ENCODE data around the gene RAPGEF2.

The RAPGEF2 gene

DNA sequence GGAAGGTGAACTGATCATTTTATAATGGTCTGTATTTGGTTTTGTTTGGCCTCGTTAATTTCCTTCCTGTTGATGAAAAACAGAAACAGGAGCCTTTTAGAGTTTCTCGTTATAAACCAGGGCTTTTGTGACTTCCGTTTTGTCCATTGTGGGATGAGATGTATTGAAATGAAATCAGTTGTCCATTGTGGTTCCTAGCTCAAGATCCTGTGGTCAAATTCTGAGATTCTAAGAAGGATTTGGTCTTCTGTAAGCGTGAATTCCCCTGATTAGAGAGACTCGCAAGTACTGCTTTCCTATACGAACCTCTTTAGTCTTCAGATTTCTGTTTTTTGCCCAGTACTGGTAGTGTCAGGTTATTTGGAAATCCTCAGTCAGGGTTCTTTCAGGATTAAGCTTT lies 101.7 kb downstream of the RAPGEF2 start:
- DNase-seq, result no peak

DNA sequence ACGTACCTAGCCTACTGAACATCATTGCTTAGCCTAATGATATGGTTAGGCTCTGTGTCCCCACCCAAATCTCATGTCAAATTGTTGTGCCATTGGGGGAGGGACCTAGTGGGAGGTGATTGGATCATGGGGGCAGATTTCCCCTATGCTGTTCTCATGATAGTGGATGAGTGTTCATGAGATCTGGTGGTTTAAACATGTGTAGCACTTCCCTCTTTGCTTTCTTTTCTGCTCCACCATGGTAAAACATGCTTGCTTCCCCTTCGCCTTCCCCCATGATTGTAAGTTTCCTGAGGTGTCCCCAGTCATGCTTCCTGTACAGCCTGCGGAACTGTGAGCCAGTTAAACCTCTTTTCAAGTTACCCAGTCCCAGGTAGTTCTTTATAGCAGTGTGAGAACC lies 102.6 kb downstream of the RAPGEF2 start:
- no peak for DNase-seq

DNA sequence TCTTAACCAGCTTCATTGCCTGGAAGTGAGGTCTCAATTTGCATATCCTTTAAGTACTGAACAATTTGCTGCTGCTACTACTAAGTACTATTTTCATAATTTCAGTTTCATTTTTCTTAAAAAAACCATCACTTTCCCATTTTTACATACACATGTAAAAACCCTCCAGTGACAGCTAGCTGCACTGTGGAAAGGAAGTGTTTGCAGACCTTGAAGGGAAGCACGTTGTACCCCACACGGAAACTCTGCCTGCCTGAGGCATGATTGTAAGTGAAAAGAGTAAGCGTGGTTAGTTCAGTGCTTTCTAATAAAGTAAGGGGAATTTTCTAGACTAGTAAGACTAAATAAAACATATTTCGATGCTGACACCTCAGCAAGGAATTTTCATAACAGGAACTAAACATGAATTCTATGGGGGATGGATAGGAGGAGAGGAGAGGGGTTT lies 103.6 kb downstream of the RAPGEF2 start:
- DNase-seq, result no peak

DNA sequence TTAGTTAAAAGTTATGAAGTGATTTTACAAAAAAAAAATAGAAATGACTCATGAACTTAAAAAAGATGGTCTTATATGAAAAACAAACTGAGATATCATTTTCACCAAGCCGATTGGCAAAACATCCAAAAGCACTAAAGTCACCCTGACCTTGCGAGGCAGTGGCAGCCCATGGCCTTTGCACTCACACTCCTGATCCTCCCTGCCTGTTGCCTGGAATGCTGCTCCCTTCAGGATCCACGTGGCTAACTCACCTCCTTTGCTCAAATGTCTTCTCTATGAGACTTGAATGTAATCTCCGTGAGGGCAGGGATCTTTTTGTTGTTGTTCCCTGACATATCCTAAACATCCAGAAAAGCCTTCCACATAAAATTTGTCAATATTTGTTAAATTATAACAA lies 106.4 kb downstream of the RAPGEF2 start:
- DNase-seq, result no peak

DNA sequence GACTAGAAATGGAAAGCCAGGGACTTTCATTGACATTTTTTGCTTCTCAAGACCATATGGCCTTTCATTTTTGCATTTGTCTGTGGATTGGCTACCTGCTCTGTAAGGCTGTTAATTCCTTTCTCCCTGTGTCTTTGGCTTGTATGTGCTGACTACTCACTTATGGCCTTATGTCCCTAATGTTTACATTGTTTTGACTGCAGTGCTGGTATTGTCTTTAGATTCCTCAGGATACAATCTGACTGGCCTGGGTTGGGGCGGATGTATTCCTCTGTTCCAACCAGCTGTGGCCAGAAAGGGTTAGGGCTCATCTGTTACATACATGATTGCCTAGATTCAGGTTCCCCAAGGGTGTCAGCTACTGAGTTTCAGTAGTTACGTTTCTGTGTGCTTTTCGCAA lies 108.1 kb downstream of the RAPGEF2 start:
- no peak for DNase-seq

DNA sequence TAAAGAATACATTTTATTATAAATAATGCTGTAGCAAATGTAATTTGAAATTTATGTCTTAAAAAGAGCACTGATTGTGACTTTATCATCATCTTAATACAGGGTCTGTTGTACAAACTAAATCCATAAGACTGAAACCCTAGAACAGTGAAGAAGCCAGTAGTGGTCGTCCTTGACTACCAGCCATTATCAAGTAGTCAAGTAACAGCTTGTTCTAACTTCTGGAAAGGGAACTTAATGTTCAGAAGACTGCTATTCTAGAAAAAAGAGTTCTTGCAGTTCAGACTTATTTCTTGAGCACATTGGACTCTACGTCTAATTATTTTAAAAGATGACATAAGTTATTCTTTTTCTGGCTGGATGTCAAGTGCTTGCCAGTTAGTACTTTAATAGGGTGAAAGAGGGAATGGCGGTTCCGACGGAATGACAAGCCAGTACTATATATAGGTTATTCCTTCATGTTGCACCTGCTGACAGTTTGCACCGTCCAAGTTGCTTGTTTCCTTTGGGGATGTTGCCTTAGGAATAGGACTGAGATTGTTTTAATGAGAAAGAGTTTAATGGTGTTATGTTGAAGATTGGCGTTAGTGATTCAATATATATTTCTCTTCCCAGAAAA lies 109.9 kb downstream of the RAPGEF2 start:
- no peak for DNase-seq

DNA sequence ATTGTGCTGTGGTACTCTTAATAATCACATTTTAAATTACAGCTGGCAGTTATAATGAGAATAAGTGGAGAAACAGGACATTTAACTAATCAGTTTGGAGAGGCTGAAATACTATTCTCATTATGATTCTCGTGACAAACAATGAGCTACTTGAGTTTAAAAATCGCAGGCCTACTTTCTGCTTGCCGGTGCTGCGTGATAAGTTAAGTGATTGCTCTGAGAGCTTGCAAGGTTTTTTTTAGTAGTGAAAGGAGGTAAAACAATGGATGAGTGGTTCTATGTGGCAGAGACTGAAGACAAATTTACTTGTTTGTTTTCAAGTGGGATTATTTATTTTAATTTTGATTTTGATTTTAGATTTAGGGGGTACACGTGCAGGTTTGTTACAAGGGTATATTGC lies 114.0 kb downstream of the RAPGEF2 start:
- DNase-seq, result peak; percentile 65

DNA sequence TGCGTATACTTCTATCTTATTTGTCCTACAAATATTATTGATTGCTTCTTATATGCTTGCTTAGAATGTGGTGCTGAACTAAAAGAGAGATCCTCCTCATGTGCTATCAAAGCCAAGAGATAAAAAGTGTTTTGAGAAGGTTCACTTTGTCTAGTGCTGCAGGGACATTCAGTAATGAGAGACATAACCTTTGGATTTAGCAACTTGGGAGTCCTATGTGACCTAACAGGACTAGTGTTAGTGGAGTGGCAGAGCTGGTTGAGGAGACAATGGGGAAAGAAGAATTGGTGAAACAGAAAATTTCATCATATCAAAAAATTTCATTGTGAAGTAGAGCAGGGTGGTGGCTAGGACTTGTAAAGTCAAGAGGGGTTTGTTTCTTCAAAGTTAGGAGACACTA lies 117.0 kb downstream of the RAPGEF2 start:
- no peak for DNase-seq

DNA sequence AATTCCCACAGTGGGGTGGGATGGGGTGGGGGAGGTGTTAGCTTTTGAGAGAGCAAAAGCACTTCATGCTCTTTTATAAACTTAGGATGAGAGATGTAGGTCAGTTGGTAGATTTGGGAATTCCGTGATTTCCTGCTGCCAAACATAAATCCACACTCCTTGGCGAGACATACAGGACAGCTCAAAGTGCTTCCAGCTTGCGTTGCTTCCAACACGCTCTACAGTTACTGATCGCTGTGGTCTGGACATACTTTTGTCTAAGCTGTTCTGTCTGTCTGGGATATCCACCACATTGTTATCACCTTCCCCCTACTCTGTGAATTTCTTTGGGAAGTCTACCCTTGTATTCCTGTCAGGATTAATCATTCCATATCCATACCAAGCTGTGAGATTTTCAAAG lies 117.5 kb downstream of the RAPGEF2 start:
- no peak for DNase-seq

DNA sequence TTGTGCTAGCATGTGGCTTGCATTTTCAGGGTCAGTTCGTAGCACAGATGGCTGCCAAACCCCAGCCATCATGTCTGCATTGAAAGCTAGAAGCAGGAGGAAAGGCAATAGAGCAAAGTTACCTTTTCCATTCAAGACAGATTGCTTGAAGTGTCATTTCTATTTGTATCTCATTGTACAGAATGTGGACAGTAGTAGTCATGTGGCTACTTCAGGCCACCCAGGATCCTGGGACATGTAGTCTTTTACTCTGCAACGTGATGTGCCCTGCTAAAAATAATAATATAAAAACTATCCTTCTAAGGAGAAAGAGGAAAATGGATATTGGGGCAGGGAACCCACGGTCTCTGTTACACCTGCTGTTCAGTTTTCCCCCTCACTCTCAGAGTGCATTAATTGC lies 118.4 kb downstream of the RAPGEF2 start:
- no peak for DNase-seq

DNA sequence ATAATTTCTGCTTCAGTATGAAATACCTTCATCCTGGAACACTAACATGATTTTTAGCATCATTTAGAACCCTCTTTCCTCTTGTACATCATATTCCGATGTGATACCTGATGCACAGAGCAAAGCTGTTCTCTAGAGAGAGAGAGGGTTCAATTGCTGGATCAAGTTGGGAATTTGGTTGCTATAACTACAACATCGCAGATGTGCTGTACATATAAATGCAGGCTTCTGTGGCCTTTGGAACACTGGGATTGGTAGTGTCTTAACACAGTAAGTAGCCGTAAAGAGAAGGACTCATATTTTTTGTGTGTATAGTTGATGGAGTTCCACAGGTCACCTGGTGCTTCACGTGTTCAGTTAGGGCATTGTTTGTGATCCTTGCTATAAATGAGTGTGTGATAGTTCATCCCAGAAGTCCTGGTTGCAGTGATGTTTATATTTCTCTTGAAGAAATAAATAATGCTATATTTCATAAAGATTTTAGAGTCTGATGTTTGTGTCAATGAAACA lies 119.2 kb downstream of the RAPGEF2 start:
- no peak for DNase-seq

DNA sequence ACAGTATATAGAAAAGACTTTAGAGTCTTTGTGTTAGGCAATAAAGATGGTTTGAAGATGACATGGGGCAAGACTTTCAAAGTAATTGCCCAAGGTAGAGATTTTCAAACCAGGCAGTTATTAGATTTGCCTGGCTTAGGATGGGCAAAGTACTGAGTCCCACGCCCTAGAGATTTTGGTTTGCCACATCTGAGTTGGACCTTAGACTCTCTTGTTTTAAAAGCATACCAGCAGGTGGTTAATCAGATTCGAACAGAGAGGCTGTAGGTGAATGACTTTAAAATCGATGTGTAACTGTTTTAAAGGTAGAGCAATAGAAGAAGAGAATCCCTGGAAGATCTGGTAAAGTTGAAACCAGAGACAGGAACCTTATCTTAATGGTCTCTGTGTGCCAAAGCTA lies 121.5 kb downstream of the RAPGEF2 start:
- no peak for DNase-seq

DNA sequence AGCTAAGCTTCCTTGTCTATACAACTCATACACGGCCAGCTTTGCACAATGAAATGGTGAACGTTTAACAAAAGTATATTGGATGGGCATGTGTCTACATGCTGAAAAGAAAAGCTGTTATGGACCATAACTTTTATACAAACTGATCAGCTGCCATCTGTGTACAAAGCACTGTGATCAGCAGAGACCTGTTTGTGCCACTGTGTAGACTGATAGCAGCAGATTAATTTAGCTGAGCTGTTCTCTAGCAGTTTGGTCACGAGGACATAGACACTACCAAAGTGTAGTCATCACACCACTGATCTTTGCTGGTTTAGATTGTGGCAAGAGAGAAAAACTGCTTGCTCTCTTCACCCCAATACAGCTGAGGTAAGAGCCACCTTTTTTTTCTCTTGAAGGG lies 124.5 kb downstream of the RAPGEF2 start:
- peak; percentile 34 for DNase-seq

DNA sequence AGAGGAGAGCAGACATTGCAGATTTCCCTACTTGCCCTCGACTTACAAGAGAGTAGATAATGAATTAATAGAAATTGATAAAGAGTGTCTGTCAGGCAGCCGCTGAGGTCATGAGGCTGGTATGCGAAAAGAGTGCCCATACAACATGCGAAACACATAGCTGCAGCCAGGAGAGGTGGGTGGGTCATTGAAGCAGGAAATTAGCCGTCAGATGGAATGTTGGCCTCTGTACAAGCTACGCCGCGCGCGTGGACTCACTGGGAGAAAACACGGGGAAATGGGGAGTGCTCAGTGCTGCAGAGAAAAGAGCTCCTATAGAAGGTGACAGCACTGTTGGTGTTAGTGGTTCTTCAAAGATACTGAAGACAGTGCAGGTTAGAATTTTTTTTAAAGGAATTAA lies 125.1 kb downstream of the RAPGEF2 start:
- no peak for DNase-seq

DNA sequence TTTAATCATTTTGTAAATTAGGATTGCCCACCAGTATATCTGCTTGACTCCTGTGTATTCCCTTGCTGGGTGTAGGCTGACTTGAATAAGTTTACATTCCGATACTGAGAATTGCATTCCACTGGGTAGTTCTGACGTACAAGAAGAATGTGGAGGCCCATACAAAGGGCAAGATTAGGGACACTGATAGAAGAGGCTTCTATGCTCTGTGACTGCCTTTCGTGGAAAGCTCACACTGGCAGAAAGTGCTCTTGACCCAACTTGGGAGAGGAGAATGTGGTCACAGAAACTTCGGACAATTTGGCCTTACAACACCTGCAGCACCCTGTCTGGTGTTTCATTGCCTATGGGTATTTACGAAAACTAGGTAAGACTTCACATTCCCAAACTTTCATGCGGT lies 126.3 kb downstream of the RAPGEF2 start:
- no peak for DNase-seq

DNA sequence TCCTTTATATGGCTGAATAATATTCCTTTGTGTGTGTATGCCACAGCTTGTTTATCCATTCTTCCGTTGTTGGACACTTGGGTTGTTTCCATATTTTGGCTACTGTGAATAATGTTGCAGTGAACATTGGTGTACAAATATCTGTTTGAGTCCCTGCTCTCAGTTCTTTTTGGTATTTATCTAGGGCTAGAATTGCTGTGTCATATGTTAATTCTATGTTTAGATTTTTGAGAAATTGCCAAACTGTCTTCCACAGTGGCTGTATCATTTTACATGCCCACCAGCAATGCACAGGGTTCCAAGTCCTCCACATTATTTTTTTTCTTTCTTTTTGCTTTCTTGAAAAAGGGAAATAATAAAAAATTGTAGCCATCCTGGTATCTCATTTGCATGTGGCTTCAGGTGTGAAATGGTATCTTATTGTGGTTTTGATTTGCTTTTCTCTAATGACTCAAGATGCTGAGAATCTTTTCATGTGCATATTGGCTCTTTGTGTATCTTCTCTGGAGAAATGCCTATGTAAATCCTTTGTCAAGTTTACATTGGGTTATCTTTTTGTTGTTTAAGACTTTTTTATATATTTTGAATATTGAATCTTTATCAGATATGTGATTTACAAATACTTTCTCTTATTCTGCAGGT lies 129.7 kb downstream of the RAPGEF2 start:
- DNase-seq, result no peak

DNA sequence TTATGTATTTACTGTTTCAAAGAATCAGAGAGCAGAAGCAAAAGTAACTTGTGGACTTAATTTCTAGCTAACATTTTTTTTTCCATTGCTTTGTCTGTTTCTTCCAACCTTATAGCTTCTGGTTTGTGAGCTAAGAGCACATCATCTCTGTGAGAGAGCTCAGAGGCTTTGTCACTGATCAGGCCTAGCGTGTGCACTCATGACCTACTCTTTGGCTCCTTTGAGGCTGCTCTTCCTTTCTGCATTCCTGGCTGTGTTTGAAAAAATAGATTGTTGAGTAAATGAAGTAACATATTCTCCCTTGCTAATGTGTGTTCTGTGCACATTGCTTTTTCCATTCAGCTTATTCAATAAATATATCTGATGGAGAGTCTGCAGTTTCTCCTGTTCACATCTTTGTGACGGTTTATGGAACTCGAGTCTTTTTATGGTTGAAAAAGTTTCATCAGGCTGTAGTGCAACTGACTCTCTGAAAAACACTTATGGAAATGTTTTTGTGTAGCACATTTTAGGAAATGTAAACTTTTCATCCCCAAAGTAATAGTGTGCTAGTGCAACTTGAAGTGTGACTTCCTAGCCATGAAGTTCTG lies 133.0 kb downstream of the RAPGEF2 start:
- DNase-seq, result no peak

DNA sequence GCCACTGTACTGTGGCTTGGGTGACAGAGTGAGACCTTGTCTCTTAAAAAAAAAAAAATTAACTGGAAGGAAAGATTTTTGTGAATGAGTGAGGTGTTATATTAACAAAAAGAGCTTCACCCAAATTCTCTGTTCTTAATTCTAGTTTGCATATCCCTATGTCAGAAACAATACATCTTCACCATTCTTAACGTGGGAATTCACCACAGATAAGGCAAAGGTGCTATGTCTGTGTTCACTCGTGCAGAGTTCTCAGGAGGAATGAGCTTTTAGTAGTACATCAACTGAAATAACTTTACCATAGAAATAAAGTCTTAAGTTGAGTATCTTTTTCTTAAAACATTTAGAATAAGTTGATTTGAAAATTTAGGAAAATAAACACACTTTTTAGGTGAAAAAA lies 135.1 kb downstream of the RAPGEF2 start:
- DNase-seq, result no peak

DNA sequence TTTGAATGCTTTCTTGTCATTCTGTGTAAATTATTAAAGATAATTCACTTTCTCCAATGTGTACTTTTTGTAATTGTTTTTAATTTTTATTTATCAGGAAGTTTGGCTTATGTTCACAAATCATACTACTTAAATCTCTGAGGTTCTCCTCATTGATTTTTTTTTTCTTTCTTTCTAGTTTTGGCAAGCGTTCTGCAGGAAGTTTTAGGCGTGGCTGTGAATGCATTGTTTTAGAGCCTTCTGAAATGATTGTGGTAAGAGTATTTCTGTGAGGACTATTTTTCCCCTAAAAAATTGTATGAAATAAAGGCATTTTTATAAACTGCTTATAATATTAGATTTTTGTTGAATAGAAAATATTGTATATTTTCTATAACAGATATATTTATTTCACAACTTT lies 135.8 kb downstream of the RAPGEF2 start:
- DNase-seq, result no peak

DNA sequence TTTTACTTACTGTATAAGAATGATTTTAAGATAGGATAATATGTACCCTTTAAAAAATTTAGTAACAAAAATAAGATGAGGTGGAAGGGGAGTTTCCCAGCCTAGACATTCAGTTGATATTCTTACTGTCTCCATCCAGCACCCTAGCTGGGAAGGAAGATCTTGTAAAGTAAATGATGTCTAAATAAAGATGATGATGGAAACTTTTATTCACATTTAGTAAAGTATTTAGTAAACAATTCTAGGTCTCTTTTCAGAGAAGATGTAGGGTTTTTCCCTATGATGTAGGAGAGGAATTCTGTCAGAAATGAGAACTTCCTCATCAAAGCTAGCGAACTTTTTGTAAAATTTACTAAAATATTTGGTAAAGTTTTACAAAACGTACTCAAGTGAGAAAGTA lies 136.8 kb downstream of the RAPGEF2 start:
- DNase-seq, result no peak

DNA sequence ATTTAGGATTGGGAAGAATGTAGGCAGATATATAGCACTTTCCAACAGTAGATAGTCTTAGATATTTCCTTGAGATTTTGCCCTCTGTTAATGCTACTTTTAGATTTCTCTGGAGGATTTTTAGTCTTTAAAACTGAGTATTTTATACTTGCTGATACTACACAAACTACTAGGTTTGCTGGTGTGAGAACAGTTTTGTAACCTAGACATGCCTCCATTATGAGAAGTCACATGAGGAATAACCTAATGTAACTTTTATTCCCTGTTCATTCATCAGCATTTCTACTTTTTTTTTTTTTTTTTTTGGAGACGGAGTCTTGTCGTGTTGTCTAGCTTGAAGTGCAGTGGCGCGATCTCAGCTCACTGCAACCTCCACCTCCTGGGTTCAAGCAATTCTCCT lies 137.2 kb downstream of the RAPGEF2 start:
- no peak for DNase-seq

DNA sequence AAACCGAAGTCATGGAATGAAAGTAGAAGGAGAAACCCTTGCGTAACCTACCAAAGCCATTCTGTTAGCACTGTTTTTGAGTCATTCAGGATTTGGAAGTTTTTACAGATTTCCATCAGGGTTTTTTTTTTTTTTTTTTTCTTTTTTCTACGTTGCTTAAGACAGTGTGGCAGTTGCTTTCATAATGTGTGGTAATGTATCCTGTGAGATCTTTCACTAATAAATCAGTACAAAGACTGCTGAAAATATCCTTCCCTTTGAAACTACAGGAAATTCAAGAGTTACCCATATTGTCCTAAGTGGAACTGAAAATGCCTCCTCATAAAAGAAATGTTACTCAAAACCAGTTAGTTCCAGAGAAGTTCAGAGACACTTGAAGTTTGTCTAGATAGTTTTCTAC lies 137.8 kb downstream of the RAPGEF2 start:
- DNase-seq, result no peak

DNA sequence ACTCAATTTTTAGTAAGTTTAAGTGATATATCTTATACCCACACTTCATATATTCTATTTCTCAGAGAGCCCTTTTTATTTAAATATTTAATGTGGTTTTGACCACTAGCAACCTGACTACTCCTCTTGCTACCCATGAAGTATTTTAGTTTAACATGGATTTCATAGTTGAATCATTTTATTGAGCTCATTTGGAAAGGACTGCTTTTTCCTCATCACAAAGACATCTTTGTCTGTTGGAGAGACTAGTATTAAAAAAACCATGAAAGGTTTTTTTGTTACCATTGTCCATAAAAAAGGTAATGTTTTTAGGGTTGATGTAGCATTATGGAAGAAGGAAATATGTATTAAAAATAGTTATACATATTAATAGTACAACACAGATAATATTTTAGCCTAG lies 139.5 kb downstream of the RAPGEF2 start:
- DNase-seq, result no peak

DNA sequence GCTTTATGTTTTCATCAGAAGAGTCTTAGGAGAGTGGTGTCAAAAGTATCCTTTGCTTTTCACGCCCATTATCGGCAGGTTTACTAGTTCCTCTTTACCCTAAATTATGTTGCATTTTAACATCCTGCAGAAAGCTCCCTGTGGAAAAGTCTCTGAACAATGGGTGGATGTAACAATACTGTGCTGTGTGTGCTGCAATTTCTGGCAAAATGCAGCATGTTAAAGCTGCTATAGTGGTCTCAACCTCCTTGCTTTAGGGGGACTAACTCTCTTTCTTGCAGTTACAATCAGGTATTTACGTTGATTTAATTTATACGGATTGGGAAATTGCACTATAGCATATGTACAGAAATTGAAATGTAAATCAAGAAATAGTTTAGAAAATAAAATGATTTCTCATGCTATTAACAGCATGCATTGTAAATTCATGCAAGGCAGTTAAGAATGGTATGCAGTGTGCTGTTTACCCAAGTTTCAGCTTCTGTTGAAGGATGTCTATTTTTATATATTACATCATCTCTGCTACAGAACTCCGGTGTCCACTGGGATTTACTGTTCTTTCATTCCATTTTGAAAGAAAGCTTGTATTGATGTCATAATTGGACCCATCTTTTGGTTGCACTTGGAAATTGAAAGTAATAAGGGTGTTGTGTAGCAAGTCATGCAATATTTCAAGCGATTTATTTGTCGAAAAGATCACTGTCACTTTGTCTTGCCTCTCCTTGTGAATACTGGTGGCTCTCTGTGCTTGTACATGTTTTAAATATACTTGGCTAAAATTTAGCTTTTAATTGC lies 145.7 kb downstream of the RAPGEF2 start:
- no peak for DNase-seq

Data from NCI-H1105 treated with DMSO at 0.1 percent for 48 hours (cell line).